Lung microvascular endothelial cell (primary cell): ENCODE data around the gene ITGAE. TPM values are rescaled to one million over a fixed set of nuclear protein-coding genes. Genes with fewer than 3 reads are reported as not detected.

Experiments
- DNase-seq, 2 donors: peaks; one replicate each; pipeline versions ENCODE4 v3.0.0 to v3.0.0-alpha.2; 2010; ENCODE audit warnings: low read depth in 2 of 2
- total RNA-seq: library from RNA; depleted of rRNA; stranded (reverse); fragments of >200 nt; gene quantifications from 2 replicates; pipeline ENCODE4 v1.2.1, GENCODE V29; 2014

ITGAE gene
- total RNA-seq, 1 donor from 2014 or later: 12.3 TPM

- DNase-seq: no peak
Observed at GRCh38 chr17:3695129-3695722, 105.8 kb downstream of the ITGAE start.

DNA sequence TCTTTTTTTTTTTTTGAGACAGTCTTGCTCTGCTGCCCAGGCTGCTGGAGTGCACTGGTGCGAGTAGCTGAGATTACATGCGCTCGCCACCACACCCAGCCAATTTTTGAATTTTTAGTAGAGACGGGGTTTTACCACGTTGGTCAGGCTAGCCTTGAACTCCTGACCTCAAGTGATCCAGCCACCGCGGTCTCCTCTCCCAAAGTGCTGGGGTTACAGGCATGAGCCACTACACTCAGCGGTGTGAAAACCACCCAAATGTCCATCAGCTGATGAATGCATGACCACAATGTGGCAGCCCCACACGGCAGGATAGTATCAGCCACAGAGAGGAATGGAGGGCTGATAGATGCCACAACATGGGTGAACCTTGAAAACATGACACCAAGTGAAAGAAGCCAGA lies 107.2 kb downstream of the ITGAE start:
- no peak for DNase-seq

DNA sequence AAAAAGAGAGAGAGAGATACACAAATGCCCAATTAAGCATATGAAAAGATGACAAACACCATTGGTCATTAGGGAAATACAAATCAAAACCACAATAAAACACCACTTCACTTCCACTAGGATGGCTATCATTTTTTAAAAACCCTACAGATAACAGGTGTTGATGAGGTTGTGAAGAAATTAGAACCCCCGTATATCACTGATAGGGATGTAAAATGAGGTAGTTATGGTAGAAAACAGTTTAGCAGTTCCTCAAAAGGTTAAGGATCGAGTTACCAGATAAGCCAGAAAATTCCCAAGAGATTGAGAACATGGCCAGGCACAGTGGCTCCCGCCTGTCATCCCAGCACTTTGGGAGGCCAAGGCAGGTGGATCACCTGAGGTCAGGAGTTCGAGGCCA lies 107.8 kb downstream of the ITGAE start:
- no peak for DNase-seq

DNA sequence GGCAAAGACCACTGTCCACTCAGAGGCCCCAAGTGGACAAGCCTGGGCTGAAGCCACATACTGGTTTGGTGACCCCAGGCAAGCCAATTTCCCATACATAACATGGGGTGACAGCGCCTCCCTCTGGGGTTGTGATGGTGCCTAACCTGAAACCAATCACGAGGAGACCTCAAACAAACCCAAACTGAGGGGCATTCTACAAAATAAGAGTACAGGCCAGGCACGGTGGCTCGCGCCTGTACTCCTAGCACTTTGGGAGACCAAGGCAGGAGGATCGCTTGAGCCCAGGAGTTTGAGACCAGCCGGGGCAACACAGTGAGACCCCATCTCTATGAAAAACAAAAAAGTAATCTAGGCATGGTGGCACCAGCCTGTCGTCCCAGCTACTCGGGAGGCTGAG lies 108.6 kb downstream of the ITGAE start:
- no peak for DNase-seq

DNA sequence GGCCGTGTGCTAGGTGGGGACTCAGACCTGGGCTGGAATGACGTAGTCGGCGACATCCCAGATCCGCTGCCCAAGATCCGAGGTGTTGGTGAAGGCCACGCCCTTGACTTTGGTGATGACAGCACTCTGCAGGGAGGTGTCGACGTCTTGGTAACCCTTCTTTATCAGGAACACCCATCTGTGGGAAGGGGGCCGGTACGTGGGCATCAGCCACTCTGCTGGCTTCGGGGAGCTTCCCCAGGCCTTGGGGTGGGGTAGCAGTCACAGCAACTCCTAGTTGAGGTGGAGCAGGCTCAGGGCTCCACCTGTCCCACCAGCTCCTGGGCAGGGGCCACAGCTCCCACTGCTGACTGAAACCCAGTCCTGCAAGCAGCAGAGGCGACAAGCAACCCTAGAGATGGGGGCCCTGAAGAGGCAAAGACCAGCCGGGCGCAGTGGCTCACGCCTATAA lies 109.3 kb downstream of the ITGAE start:
- DNase-seq: no peak

GRCh38 chr17:3690094-3690715 lies 110.8 kb downstream of the ITGAE start:
- DNase-seq: no peak

GRCh38 chr17:3689262-3690093 lies 111.5 kb downstream of the ITGAE start:
- no peak for DNase-seq

DNA sequence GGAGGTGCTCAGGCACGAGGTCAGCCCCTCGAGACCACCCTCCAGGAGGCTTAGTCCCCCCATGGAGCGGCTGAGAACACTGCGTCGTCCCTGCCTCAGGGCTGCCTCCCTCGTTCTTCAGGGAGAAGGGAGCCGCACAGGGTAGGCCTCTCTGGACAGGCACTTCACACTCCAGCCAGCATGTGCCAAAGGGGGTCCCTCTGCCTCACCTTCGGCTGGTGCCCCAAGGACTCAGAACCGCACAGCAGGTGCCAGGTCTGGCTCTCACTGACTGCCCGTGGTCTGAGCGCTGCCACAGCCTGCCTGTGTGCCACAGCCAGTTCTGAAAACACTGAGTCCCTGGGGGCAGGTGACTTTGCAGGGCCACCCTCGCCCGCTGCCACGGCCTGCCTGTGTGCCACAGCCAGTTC lies 112.1 kb downstream of the ITGAE start:
- no peak for DNase-seq

DNA sequence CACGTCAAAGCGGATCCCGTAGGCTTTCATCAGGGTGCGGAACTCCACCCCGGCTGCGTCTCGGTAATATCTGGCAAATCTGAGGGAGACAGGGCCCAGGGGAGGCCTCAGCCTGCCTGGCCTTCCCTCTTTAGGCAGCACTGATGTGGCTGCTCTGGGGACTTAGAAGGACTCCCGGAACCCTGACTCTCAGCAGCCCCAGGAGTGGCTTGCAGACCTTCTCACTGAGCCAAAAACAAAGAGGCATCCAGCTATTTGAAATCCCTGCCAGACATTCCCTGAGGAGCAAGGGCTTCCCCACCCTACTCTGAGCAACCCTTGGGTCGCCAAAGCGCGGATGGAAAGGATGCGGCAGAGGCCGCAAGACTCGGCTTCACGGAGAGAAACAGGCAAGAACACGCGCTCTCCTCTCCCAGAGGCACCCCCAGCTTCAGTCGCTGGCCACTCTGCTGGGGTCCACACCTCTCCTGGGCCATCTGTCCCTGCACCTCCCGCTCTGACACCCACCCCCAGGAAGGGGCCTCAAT lies 112.9 kb downstream of the ITGAE start:
- no peak for DNase-seq

- DNase-seq: no peak
Observed at GRCh38 chr17:3685174-3685573, 115.8 kb downstream of the ITGAE start.

DNA sequence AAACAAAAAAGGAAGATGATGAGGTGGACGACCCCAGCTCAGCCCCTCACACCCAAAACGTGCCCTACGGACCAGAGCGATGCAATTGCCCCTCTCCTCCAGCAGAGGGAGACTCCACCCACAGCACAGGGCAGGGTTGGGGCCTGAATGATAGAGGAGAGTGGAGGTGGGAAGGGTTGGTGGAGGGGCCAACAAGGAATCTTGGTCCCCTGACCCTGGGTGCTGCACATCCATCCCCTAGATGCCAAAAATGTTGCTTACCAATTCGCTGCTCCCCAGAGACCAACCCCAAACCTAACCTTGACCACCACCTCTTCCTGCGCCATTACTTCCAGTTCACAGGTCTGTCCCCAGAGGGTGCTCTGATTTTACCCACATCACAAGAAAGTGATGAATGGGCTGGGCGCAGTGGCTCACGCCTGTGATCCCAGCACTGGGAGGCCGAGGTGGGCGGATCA lies 117.9 kb downstream of the ITGAE start:
- DNase-seq: peak; percentile 25 to 49

- no peak for DNase-seq
Observed at GRCh38 chr17:3682033-3682432, 119.0 kb downstream of the ITGAE start.

GRCh38 chr17:3681565-3681964 lies 119.4 kb downstream of the ITGAE start:
- no peak for DNase-seq

DNA sequence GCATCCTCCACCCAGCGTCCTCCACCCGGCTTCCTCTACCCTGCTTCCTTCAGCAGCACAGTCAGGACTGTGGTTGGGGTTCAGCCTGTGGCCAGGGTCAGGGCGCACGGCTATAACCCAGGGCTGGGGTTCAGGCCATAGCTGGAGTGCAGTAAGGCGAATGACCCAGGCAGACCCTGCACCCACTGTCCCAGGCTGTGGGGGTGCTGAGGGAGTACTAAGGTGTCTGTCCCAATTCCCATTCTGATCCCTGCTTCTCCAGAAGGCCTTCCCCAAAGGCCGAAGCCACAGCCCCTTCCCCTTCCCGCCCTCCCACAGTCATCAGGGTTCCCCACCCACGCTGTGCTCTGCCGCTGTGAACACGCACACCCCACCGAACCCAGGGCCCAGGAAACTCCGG lies 119.9 kb downstream of the ITGAE start:
- DNase-seq: no peak

GRCh38 chr17:3679531-3680126 lies 121.4 kb downstream of the ITGAE start:
- no peak for DNase-seq

DNA sequence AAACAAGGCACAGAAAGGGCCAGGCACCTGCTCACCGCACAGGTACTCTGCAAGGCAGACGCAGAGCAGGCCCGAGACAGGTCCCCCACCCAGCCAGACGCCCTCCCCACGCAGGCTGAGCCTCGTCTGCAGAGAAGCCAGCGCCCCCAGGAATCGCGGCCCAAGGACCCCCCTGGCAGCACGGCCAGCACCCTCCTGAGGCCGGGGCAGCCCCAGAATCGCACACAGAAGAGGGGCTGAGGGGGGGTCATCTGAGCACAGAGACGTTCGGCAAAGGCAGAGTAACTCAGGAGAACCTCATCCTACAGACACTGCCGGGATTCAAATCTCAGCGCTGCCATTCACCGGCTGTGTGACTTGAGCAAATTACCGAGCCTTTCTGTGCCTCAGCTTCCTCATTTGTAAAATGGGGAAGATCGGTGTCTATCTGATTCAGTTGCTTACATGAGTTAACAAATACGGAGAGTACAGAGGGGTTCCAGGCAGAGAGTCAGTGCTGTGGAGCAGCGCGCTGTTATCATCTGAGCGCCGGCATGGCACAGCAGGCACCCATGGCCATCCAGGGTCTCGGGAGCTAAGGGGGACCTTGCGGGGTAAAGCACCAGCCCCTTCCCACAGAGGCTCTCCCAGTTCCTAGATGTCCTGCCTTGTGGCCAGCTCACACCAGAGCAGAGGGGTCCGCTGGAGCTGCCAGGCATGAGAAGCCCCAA lies 122.0 kb downstream of the ITGAE start:
- DNase-seq: no peak

DNA sequence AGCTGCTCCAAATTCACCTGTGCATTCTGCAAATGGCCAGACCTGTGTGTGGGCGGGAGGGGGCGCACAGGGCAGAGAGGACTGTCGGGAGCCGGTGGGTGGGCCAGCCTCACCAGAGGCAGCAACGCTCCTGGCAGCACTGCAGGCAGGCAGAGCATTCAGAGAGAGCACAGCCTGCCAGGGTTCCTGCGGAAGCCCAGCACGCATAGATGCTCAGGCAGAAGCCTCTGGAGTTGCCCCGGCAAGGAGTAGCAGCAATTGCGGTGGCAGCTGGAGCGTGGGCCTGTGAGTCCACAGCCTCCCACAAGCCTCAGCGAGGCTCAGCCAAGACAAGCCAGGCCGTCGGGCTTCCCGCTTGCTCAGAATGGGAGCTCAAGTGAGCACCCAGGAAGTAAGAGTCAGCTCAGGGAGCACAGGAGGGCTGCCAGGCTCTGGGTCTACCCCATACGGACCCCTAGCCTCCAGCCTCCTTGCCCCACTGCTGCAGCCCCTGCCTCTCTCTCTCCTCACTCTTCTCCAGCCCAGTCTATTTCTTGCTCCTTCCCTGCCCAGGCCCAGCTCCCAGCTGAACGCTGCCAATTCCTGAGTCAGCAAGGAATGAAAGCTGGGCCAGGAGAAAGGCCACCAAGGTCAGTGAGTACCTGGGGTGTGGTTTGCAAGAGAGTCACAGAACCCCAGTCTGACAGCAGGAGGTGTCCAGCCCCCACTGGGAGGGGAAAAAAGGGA lies 122.7 kb downstream of the ITGAE start:
- no peak for DNase-seq

DNA sequence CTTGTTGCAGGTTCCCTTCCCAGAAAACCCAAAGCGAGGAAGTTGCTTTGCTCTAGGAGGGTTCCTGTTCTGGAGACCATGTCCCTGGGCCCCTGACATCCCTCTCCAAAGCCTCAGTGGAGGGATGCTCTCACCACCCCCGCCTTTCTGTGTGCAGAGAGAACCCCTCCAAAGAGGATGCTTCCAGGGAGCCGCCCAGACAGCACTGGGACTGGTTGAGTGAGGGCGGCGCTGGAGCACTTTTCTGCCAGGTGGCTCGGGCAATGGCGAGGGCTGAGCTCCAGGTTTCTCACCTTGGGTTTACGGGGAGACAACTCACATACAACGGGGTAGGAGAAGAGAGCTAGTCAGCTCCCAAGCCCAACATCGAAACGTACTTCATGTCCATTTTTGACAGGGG lies 125.1 kb downstream of the ITGAE start:
- no peak for DNase-seq

GRCh38 chr17:3672571-3672970 lies 128.4 kb downstream of the ITGAE start:
- no peak for DNase-seq

GRCh38 chr17:3669548-3669947 lies 131.4 kb downstream of the ITGAE start:
- DNase-seq: no peak

- no peak for DNase-seq
Observed at GRCh38 chr17:3669085-3669347, 132.0 kb downstream of the ITGAE start.
